MM.1S (cell line): ENCODE measurements around the gene SLC9A3.

Experiments used
- DNase-seq: peaks from one replicate; pipeline ENCODE4 v3.0.0-alpha.2; 2015
- H2AFZ ChIP-seq: fragments of 300-600 bp; sonication (generic); 2 replicates; pipeline ENCODE4 v1.6.0; 2016; ENCODE audit warnings: antibody characterized with exemption, low read length
- H3F3A ChIP-seq: fragments of 300-600 bp; sonication (generic); 2 replicates; pipeline ENCODE4 v1.6.1; 2016; ENCODE audit warnings: mild to moderate bottlenecking, antibody characterized with exemption, low read length, moderate library complexity, mixed read lengths; ENCODE audit not compliant: insufficient read depth
- H3K27ac ChIP-seq: fragments of 300-600 bp; sonication (generic); 2 replicates; pipeline ENCODE4 v1.5.1; 2016; ENCODE audit warnings: mild to moderate bottlenecking, low read length
- H3K27me3 ChIP-seq: fragments of 300-600 bp; sonication (generic); replicated peaks from 2 replicates; pipeline ENCODE4 v1.6.0; 2016; ENCODE audit warnings: low read length; ENCODE audit not compliant: insufficient read depth
- H3K36me3 ChIP-seq: fragments of 300-600 bp; sonication (generic); replicated peaks from 2 replicates; pipeline ENCODE4 v1.6.1; 2016; ENCODE audit warnings: mild to moderate bottlenecking, low read length, mixed read lengths; ENCODE audit not compliant: insufficient read depth
- H3K4me1 ChIP-seq: fragments of 300-600 bp; sonication (generic); 2 replicates; pipeline ENCODE4 v1.6.1; 2016; ENCODE audit warnings: low read length, mixed read lengths
- H3K4me2 ChIP-seq: fragments of 300-600 bp; sonication (generic); 2 replicates; pipeline ENCODE4 v1.6.0; 2016; ENCODE audit warnings: low read depth, low read length
- H3K4me3 ChIP-seq: fragments of 300-600 bp; sonication (generic); 2 replicates; pipeline ENCODE4 v1.5.1; 2016; ENCODE audit warnings: low read length, mixed read lengths
- H3K79me2 ChIP-seq: fragments of 300-600 bp; sonication (generic); 2 replicates; pipeline ENCODE4 v1.6.1; 2016; ENCODE audit warnings: mixed run types, low read length, mixed read lengths
- H3K9ac ChIP-seq: fragments of 300-600 bp; sonication (generic); 2 replicates; pipeline ENCODE4 v1.6.1; 2016; ENCODE audit warnings: low read length, mixed read lengths
- H3K9me2 ChIP-seq: fragments of 300-600 bp; sonication (generic); replicated peaks from 2 replicates; pipeline ENCODE4 v1.6.1; 2016; ENCODE audit warnings: mild to moderate bottlenecking, low read length, mixed read lengths; ENCODE audit not compliant: insufficient read depth
- H3K9me3 ChIP-seq: fragments of 300-600 bp; sonication (generic); replicated peaks from 2 replicates; pipeline ENCODE4 v1.6.1; 2016; ENCODE audit warnings: mild to moderate bottlenecking, low read length, mixed read lengths; ENCODE audit not compliant: insufficient read depth
- H4K20me1 ChIP-seq: fragments of 300-600 bp; sonication (generic); 2 replicates; pipeline ENCODE4 v1.6.1; 2016; ENCODE audit warnings: mild to moderate bottlenecking, low read length, moderate library complexity, mixed read lengths; ENCODE audit not compliant: insufficient read depth
- CTCF ChIP-seq: fragments of 300-600 bp; sonication (generic); IDR thresholded peaks from 2 replicates; pipeline ENCODE4 v1.5.1; 2016; ENCODE audit warnings: antibody characterized with exemption, low read length, mixed read lengths
- EZH2 ChIP-seq: fragments of 300-600 bp; sonication (generic); optimal IDR thresholded peaks from 2 replicates; pipeline ENCODE3; 2017; ENCODE audit warnings: low read depth, mild to moderate bottlenecking, antibody characterized with exemption, low read length, mixed read lengths
- EZH2phosphoT487 ChIP-seq: fragments of 300-600 bp; sonication (generic); IDR thresholded peaks from 2 replicates; pipeline ENCODE4 v1.6.1; 2018; ENCODE audit warnings: antibody characterized with exemption, low read length

SLC9A3 gene

GRCh38 chr5:424301-425110 is 99.7 kb downstream of the SLC9A3 start:
- peak overlapping the region; percentile 59 for H2AFZ ChIP-seq
- no peaks in the 10 kb centered on the region for H4K20me1 ChIP-seq
- H3K9me3 ChIP-seq = no peaks in the 10 kb centered on the region
- H3K9me2 ChIP-seq = no peaks in the 10 kb centered on the region
- peak; percentile 42 for DNase-seq
- H3K4me3 ChIP-seq = no peak overlapping the region
- peaks cover 9% of the 10 kb centered on the region for H3K4me1 ChIP-seq
- H3K36me3 ChIP-seq = no peaks in the 10 kb centered on the region
- H3F3A ChIP-seq = 0 out of 2 replicates have a peak, but pooled peaks cover 3% of the 10 kb centered on the region
- H3K9ac ChIP-seq = no peak overlapping the region
- peak overlapping the region; percentile 57; the same call in 1 of the 2 replicates for H3K27ac ChIP-seq
- no peaks in the 10 kb centered on the region for H3K79me2 ChIP-seq
- H3K27me3 ChIP-seq = no peaks in the 10 kb centered on the region
- TF ChIP-seq EZH2 (no peak), CTCF (no peak), EZH2phosphoT487 (no peak)
- H3K4me2 ChIP-seq = peak overlapping the region; percentile 45; the same call in 1 of the 2 replicates

GRCh38 chr5:423626-424261 is 100.5 kb downstream of the SLC9A3 start:
- Histone ChIP-seq H3K9me3 (no peaks in the 10 kb centered on the region), H4K20me1 (no peaks in the 10 kb centered on the region), H3K4me1 (peaks cover 9% of the 10 kb centered on the region), H3K36me3 (no peaks in the 10 kb centered on the region), H3K27me3 (no peaks in the 10 kb centered on the region), H3K9me2 (no peaks in the 10 kb centered on the region), H3K79me2 (no peaks in the 10 kb centered on the region), H3K9ac (no peak overlapping the region), H2AFZ (no peak overlapping the region), H3K4me3 (no peak overlapping the region), H3F3A (0 out of 2 replicates have a peak, but pooled peaks cover 3% of the 10 kb centered on the region), H3K4me2 (no peak overlapping the region), H3K27ac (no peak overlapping the region)
- DNase-seq = no peak
- TF ChIP-seq EZH2phosphoT487 (no peak), CTCF (no peak), EZH2 (no peak)

GRCh38 chr5:423233-423565 is 101.0 kb downstream of the SLC9A3 start:
- Histone ChIP-seq H3K4me1 (peaks cover 9% of the 10 kb centered on the region), H3K36me3 (no peaks in the 10 kb centered on the region), H4K20me1 (no peaks in the 10 kb centered on the region), H3K27ac (no peak overlapping the region), H3K79me2 (no peaks in the 10 kb centered on the region), H3K9ac (no peak overlapping the region), H3K4me2 (no peak overlapping the region), H2AFZ (no peak overlapping the region), H3K9me3 (no peaks in the 10 kb centered on the region), H3K9me2 (no peaks in the 10 kb centered on the region), H3K27me3 (no peaks in the 10 kb centered on the region), H3F3A (0 out of 2 replicates have a peak, but pooled peaks cover 3% of the 10 kb centered on the region), H3K4me3 (no peak overlapping the region)
- TF ChIP-seq EZH2 = no peak
- TF ChIP-seq EZH2phosphoT487 = no peak
- no peak for TF ChIP-seq CTCF
- no peak for DNase-seq
